OCI-LY7 (cell line): Measurements from ENCODE around the gene EFCAB11.

Experiments used
- EZH2phosphoT487 ChIP-seq: fragments of 200-600 bp; sonication (generic); IDR thresholded peaks from 2 replicates; pipeline ENCODE4 v1.6.1; 2018; ENCODE audit warnings: low read depth, borderline replicate concordance, mild to moderate bottlenecking, mixed run types, antibody characterized with exemption, low read length, moderate library complexity, mixed read lengths
- TF ChIP-seq, protein P1 (sequence below): fragments of 200-600 bp; sonication (generic); conservative IDR thresholded peaks from 2 replicates; pipeline ENCODE4 v1.5.1; 2014; ENCODE audit warnings: mild to moderate bottlenecking, antibody characterized with exemption, low read length, moderate library complexity, mixed read lengths

DNA sequence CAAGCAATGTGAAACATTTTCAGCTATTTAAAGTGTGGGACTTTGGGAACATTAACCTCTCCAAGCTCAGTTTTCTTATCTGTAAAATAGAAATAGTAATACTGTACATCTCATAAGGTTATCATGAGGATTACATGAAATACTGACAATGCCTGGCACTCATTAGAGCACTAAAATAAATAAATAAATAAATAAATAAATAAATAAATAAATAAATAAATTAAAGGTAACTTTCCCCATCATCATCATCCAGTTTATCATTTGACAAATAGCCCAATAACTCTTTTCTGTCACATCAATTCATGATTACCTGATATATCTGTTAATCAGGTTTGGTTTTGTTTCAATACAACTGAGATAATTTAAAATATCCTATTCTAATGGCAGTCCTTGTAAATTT lies 48.5 kb downstream of the EFCAB11 start:
- TF ChIP-seq, protein P1, sequence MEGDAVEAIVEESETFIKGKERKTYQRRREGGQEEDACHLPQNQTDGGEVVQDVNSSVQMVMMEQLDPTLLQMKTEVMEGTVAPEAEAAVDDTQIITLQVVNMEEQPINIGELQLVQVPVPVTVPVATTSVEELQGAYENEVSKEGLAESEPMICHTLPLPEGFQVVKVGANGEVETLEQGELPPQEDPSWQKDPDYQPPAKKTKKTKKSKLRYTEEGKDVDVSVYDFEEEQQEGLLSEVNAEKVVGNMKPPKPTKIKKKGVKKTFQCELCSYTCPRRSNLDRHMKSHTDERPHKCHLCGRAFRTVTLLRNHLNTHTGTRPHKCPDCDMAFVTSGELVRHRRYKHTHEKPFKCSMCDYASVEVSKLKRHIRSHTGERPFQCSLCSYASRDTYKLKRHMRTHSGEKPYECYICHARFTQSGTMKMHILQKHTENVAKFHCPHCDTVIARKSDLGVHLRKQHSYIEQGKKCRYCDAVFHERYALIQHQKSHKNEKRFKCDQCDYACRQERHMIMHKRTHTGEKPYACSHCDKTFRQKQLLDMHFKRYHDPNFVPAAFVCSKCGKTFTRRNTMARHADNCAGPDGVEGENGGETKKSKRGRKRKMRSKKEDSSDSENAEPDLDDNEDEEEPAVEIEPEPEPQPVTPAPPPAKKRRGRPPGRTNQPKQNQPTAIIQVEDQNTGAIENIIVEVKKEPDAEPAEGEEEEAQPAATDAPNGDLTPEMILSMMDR = no peak
- TF ChIP-seq EZH2phosphoT487 = no peak
